H1 (cell line): ENCODE measurements around the gene ADNP. TPM values are rescaled to one million over a fixed set of nuclear protein-coding genes. Genes with fewer than 3 reads are reported as not detected.
A peak's percentile ranks its signal among the peaks of the same experiment; 100 is the strongest.

Experiments used
- CTCF ChIA-PET: fragments of 300-600 bp; sonication (Branson Sonifier 250); formaldehyde crosslinking; loops from one replicate; lab custom pipeline; 2021; ENCODE audit not compliant: partially characterized antibody; lab: Charles Lee
- POLR2A ChIA-PET: fragments of 300-600 bp; sonication (Branson Sonifier 250); formaldehyde crosslinking; loops from one replicate; lab custom pipeline; 2021; ENCODE audit warnings: inconsistent platforms; ENCODE audit not compliant: partially characterized antibody; lab: Charles Lee
- DNase-seq, 2 experiments: peaks; one replicate each; pipeline versions ENCODE4 v3.0.0 to v3.0.0-alpha.2; 2010 to 2022; ENCODE audit warnings: low spot score in 2 of 2, low read depth in 1 of 2, mixed read lengths in 1 of 2
- FAIRE-seq: peaks from 2 replicates; lab custom pipeline; 2011; peaks lifted over from hg19 to GRCh38; lab: Jason Lieb, UNC
- H2AFZ ChIP-seq: 2 replicates; pipeline ENCODE4 v1.8.1; 2012; ENCODE audit warnings: low read length, inconsistent platforms
- H2AK5ac ChIP-seq: 2 replicates; pipeline ENCODE4 v1.6.1; 2013; ENCODE audit warnings: low read depth, low read length
- H2BK120ac ChIP-seq: replicated peaks from 2 replicates; pipeline ENCODE3; 2013; ENCODE audit warnings: low read depth, low read length, inconsistent platforms
- H2BK12ac ChIP-seq: 2 replicates; pipeline ENCODE4 v1.6.1; 2013; ENCODE audit warnings: low read depth, low read length
- H2BK15ac ChIP-seq: 2 replicates; pipeline ENCODE4 v1.6.1; 2013; ENCODE audit warnings: low read length
- H2BK20ac ChIP-seq: 2 replicates; pipeline ENCODE4 v1.6.1; 2013; ENCODE audit warnings: low read length
- H2BK5ac ChIP-seq: 2 replicates; pipeline ENCODE4 v1.6.1; 2013; ENCODE audit warnings: low read depth, low read length
- H3K14ac ChIP-seq: 2 replicates; pipeline ENCODE4 v1.6.1; 2013; ENCODE audit warnings: inconsistent platforms; ENCODE audit not compliant: insufficient read length
- H3K18ac ChIP-seq: 2 replicates; pipeline ENCODE4 v1.6.1; 2013; ENCODE audit warnings: low read length; ENCODE audit errors: extremely low read depth
- H3K23ac ChIP-seq: 2 replicates; pipeline ENCODE4 v1.6.1; 2013; ENCODE audit warnings: inconsistent platforms; ENCODE audit not compliant: insufficient read length
- H3K23me2 ChIP-seq: 2 replicates; pipeline ENCODE4 v1.6.1; 2013; ENCODE audit warnings: low read depth, low read length
- H3K27ac ChIP-seq: 2 replicates; pipeline ENCODE4 v1.6.1; 2011; ENCODE audit warnings: low read depth, low read length, inconsistent platforms
- H3K27me3 ChIP-seq, 4 experiments: replicated peaks in 1 of 4; 1 replicate in 1 of 4; 2 replicates in 3 of 4; pipeline versions ENCODE4 v1.6.1 to v1.8.1; 2011 to 2013; ENCODE audit warnings: low read length in 3 of 4, mild to moderate bottlenecking in 3 of 4, inconsistent platforms in 2 of 4, mixed read lengths in 2 of 4, moderate library complexity in 1 of 4; ENCODE audit not compliant: control insufficient read depth in 3 of 4, insufficient read depth in 3 of 4; ENCODE audit errors: extremely low read depth in 1 of 4
- H3K36me3 ChIP-seq, 4 experiments: 2 replicates each; pipeline versions ENCODE4 v1.6.1 to v1.8.1; 2011 to 2013; ENCODE audit warnings: mild to moderate bottlenecking in 4 of 4, low read length in 3 of 4, moderate library complexity in 2 of 4, control low read depth in 1 of 4, inconsistent platforms in 1 of 4; ENCODE audit not compliant: insufficient read depth in 4 of 4, control insufficient read depth in 2 of 4
- H3K4ac ChIP-seq: replicated peaks from 2 replicates; pipeline ENCODE3; 2013; ENCODE audit warnings: low read length, low read depth, mixed read lengths, inconsistent platforms; ENCODE audit not compliant: insufficient read length
- H3K4me1 ChIP-seq, 4 experiments: replicated peaks in 1 of 4; 1 replicate in 1 of 4; 2 replicates in 3 of 4; pipeline versions ENCODE4 v1.6.1 to v1.8.1; 2011 to 2013; ENCODE audit warnings: low read length in 3 of 4, inconsistent platforms in 2 of 4, mixed read lengths in 1 of 4; ENCODE audit not compliant: insufficient read depth in 4 of 4, control insufficient read depth in 3 of 4
- H3K4me2 ChIP-seq, 2 experiments: 2 replicates each; pipeline versions ENCODE4 v1.6.1 to v1.8.1; 2011 to 2013; ENCODE audit warnings: low read depth in 2 of 2, low read length in 2 of 2, control low read depth in 1 of 2, inconsistent platforms in 1 of 2, mild to moderate bottlenecking in 1 of 2; ENCODE audit not compliant: insufficient read depth in 1 of 2
- H3K4me3 ChIP-seq, 4 experiments: fragments of 200-600, 300-600 bp in 1 of 4; sonication (generic), shearing (Covaris generic), sonication (Bioruptor Twin) in 1 of 4; 2 replicates each; pipeline versions ENCODE4 v1.5.1 to v1.8.1; 2011 to 2016; ENCODE audit warnings: low read length in 4 of 4, low read depth in 3 of 4, control low read depth in 2 of 4, inconsistent platforms in 2 of 4, mild to moderate bottlenecking in 2 of 4, mixed read lengths in 1 of 4, moderate library complexity in 1 of 4; ENCODE audit not compliant: insufficient read depth in 2 of 4; ENCODE audit errors: extremely low read depth in 1 of 4
- H3K56ac ChIP-seq: replicated peaks from 2 replicates; pipeline ENCODE3; 2013; ENCODE audit warnings: low read depth, mild to moderate bottlenecking, mixed read lengths, low read length, inconsistent platforms; ENCODE audit not compliant: insufficient read length
- H3K79me1 ChIP-seq: 2 replicates; pipeline ENCODE4 v1.6.1; 2013; ENCODE audit warnings: low read depth, low read length, control low read depth
- H3K79me2 ChIP-seq, 2 experiments: 2 replicates each; pipeline versions ENCODE4 v1.6.1 to v1.8.1; 2012 to 2013; ENCODE audit warnings: low read length in 2 of 2, mild to moderate bottlenecking in 2 of 2, inconsistent platforms in 1 of 2; ENCODE audit not compliant: insufficient read depth in 2 of 2, control insufficient read depth in 1 of 2
- H3K9ac ChIP-seq, 4 experiments: replicated peaks in 1 of 4; 1 replicate in 1 of 4; 2 replicates in 3 of 4; pipeline versions ENCODE4 v1.6.1 to v1.8.1; 2011 to 2013; ENCODE audit warnings: low read depth in 3 of 4, low read length in 3 of 4, control low read depth in 2 of 4, mild to moderate bottlenecking in 2 of 4, moderate library complexity in 2 of 4, inconsistent platforms in 1 of 4; ENCODE audit errors: extremely low read depth in 1 of 4
- H3K9me3 ChIP-seq, 2 experiments: 2 replicates each; pipeline versions ENCODE4 v1.6.1 to v1.8.1; 2012 to 2013; ENCODE audit warnings: mild to moderate bottlenecking in 2 of 2, moderate library complexity in 2 of 2, control low read depth in 1 of 2, inconsistent platforms in 1 of 2, low read depth in 1 of 2, low read length in 1 of 2, mixed read lengths in 1 of 2; ENCODE audit not compliant: insufficient read depth in 2 of 2
- H4K20me1 ChIP-seq, 2 experiments: replicated peaks in 1 of 2; 2 replicates each; pipeline versions ENCODE3 to v1.8.1; 2011 to 2013; ENCODE audit warnings: inconsistent platforms in 2 of 2, low read length in 2 of 2, mild to moderate bottlenecking in 1 of 2; ENCODE audit not compliant: insufficient read depth in 2 of 2, control insufficient read depth in 1 of 2
- H4K5ac ChIP-seq: 2 replicates; pipeline ENCODE4 v1.6.1; 2013; ENCODE audit warnings: low read length, low read depth, mixed read lengths, inconsistent platforms; ENCODE audit not compliant: insufficient read length
- H4K8ac ChIP-seq: 2 replicates; pipeline ENCODE4 v1.8.0; 2013; ENCODE audit warnings: mild to moderate bottlenecking, moderate library complexity, low read length, inconsistent platforms; ENCODE audit not compliant: insufficient read depth; ENCODE audit errors: extremely low read depth
- H4K91ac ChIP-seq: replicated peaks from 2 replicates; pipeline ENCODE3; 2013; ENCODE audit warnings: low read length, mixed read lengths, inconsistent platforms; ENCODE audit not compliant: insufficient read length
- CHD1 ChIP-seq: IDR thresholded peaks from 2 replicates; pipeline ENCODE4 v1.6.1; 2012; ENCODE audit warnings: low read depth, low read length, improper control_type of control experiment
- NRF1 ChIP-seq: IDR thresholded peaks from 2 replicates; pipeline ENCODE4 v1.6.1; 2011; ENCODE audit warnings: mild to moderate bottlenecking, low read depth, low read length, improper control_type of control experiment
- PHF8 ChIP-seq: fragments of 200-600 bp; sonication (generic); conservative IDR thresholded peaks from 2 replicates; pipeline ENCODE4 v1.7.1; 2012; ENCODE audit warnings: low read depth, mild to moderate bottlenecking, inconsistent platforms, low read length, moderate library complexity
- POLR2A ChIP-seq, 2 experiments: IDR thresholded peaks; 1 replicate in 1 of 2; 2 replicates in 1 of 2; pipeline ENCODE4 v1.6.1; 2011; ENCODE audit warnings: low read depth in 2 of 2, low read length in 2 of 2, mild to moderate bottlenecking in 2 of 2; ENCODE audit errors: control extremely low read depth in 1 of 2
- POLR2AphosphoS5 ChIP-seq: IDR thresholded peaks from 2 replicates; pipeline ENCODE4 v1.6.1; 2011; ENCODE audit warnings: low read depth, low read length
- SP1 ChIP-seq: IDR thresholded peaks from 2 replicates; pipeline ENCODE4 v1.6.1; 2011; ENCODE audit warnings: low read depth, low read length
- TAF7 ChIP-seq: optimal IDR thresholded peaks from 2 replicates; pipeline ENCODE3; 2011; ENCODE audit warnings: low read depth, mild to moderate bottlenecking, inconsistent platforms, low read length, moderate library complexity, borderline replicate concordance
- WGBS, 2 experiments: shearing (Covaris generic) in 1 of 2; methylation state at CpG; one replicate each; pipeline versions ENCODE4 v1.1.6 to v1.1.7; 2013 to 2015; ENCODE audit warnings: low lambda C conversion rate in 2 of 2, mixed read lengths in 2 of 2, inconsistent platforms in 1 of 2, low coverage in 1 of 2, missing lambda C conversion rate in 1 of 2; ENCODE audit not compliant: insufficient replicate concordance in 2 of 2, insufficient coverage in 1 of 2, insufficient read length in 1 of 2; ENCODE audit errors: extremely low coverage in 1 of 2, missing lambda C conversion rate in 1 of 2; 5-methylcytosine and 5-hydroxymethylcytosine counted together
- polyA plus RNA-seq, 7 experiments: library from polyadenylated mRNA; depleted of rRNA in 3 of 7; stranded (reverse) in 5 of 7; unstranded in 2 of 7; fragments of >200 nt in 5 of 7; fragments of 200-250 nt in 2 of 7; gene quantifications; 1 replicate in 5 of 7; 2 replicates in 1 of 7; 4 replicates in 1 of 7; pipeline versions ENCODE4 v1.2.1 to v1.2.3, GENCODE V29; 2011 to 2013; ENCODE audit warnings: missing spikeins in 2 of 7, mixed read lengths in 2 of 7
- total RNA-seq: library from RNA; stranded (reverse); fragmentation: NEBNext Ultra II Directional; extraction: Animal tissue kit (Norgen Biotek cat#: 25700); gene quantifications from 2 replicates; pipeline ENCODE4 v1.2.1, GENCODE V29; 2021

Gene ADNP
- total and polyA plus RNA-seq, 2 of the 8 experiments (the other 6 are each of a cell fraction or from before 2014, with no cell fraction given): 31.6 to 123 TPM

DNA sequence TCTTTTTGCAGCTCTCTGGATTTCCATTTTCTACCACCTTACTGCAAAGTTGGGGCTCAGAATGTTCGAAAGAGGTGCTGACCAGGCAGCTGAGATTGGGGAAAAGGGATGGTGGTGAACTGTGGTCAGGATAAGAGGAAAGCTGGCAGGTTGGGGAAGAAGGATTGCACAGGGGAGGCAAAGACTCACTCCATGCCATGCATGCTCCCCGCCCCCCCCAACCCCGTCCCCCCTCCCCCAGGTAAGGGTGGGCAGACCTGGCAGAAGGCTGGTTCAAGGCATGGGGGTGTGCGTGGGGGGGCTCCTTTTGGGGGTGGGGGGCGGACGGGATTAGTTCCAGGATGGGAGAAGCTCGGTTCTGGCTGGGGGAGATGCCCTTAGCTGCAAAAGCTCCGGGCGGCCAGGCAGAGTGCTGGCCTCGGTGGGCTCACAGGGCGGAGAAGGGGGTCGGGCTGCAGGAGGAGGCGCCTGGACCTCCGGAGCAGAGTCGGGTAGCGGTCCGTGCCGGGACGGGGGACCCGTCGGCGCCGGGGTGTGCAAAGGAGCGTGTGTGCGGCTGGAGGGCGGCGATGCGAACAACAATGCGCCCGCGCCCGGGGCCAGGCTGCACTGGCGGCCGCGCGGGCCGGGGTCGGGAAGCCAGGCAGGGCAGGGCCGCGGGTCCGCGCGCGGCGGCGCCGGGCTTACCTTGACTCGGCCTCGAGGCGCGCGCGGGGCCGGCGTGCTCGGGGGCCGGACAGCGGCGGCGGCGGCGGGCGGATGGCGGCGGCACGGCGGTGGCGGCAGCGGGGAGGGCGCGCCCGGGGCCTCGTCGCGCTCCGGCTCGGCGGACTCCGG is 880 bp downstream of the ADNP start:
- no peak overlapping the region for H2BK15ac ChIP-seq
- H2BK20ac ChIP-seq: no peak overlapping the region
- peaks cover 12 to 54% (median 19%) of the 10 kb centered on the region in 4 experiments; a peak in 7 of 8 replicates for H3K36me3 ChIP-seq
- peak overlapping the region; percentile 32; the same call in 1 of the 2 replicates for H2AK5ac ChIP-seq
- H3K14ac ChIP-seq: peak overlapping the region; percentile 79
- H3K56ac ChIP-seq: peak overlapping the region; percentile 96
- WGBS, 2 experiments: 2% methylated on average over 35 of the region's 79 CpGs; no CpG with 5 or more reads in 1 of the 2 experiments
- H4K20me1 ChIP-seq: peaks cover 14 to 28% of the 10 kb centered on the region in 2 experiments
- H3K9me3 ChIP-seq: no peaks in the 10 kb centered on the region
- H3K23ac ChIP-seq: no peak overlapping the region
- peak overlapping the region; percentile 96 for H4K5ac ChIP-seq
- CTCF ChIA-PET: interaction anchor here (1.1 to 3.3 kb wide), 13 partner anchors 10 to 136 kb away, joined by 3 to 21 read pairs (median 6); partner anchors contain the start of genes BCAS4, DPM1 and MOCS3
- no peak overlapping the region for H2BK120ac ChIP-seq
- peak overlapping the region; percentile 88 for H2BK5ac ChIP-seq
- H3K79me2 ChIP-seq: peaks cover 35 to 51% of the 10 kb centered on the region in 2 experiments
- H3K27me3 ChIP-seq: no peaks in the 10 kb centered on the region
- DNase-seq: no peak
- H3K4me3 ChIP-seq: peak overlapping the region; percentile 82 to 91 (median 86)
- H3K4me1 ChIP-seq: peaks cover 4 to 20% (median 9%) of the 10 kb centered on the region in 4 experiments; a peak in 6 of 7 replicates
- peak overlapping the region; percentile 86 for H3K18ac ChIP-seq
- peak overlapping the region; percentile 97 for H3K27ac ChIP-seq
- H2AFZ ChIP-seq: no peak overlapping the region
- peak overlapping the region; percentile 95 to 100 (median 97) for H3K9ac ChIP-seq
- H3K4ac ChIP-seq: peak overlapping the region; percentile 91
- no peak for FAIRE-seq
- peak overlapping the region; percentile 99; the same call in 1 of the 2 replicates for H4K8ac ChIP-seq
- H3K79me1 ChIP-seq: no peaks in the 10 kb centered on the region
- POLR2A ChIA-PET: interaction anchor here (0.9 to 13.9 kb wide), 25 partner anchors 9 to 273 kb away, joined by 3 to 206 read pairs (median 6); partner anchors contain the start of genes BCAS4, DPM1 and MOCS3
- H3K4me2 ChIP-seq: peak overlapping the region; percentile 51 to 80
- TF ChIP-seq POLR2A (IDR thresholded peaks at IDR 0.05; ENCODE audit: control extremely low read depth in 1 of 2, low read depth in 2 of 2, low read length in 2 of 2): peak in 1 of 2 experiments; percentile 77; a peak in 2 of 3 replicates
- 0 out of 2 replicates have a peak, but pooled peaks have one; percentile 24 for TF ChIP-seq PHF8
- peak; percentile 75 for TF ChIP-seq POLR2AphosphoS5
- TF ChIP-seq NRF1: no peak
- TF ChIP-seq CHD1: 0 out of 2 replicates have a peak, but pooled peaks have one; percentile 25
- TF ChIP-seq TAF7: peak; percentile 60
- no peak for TF ChIP-seq SP1
- peak overlapping the region; percentile 56 for H4K91ac ChIP-seq
- no peak overlapping the region for H2BK12ac ChIP-seq
- peaks cover 4% of the 10 kb centered on the region; the same call in 1 of the 2 replicates for H3K23me2 ChIP-seq
